ENCODE results near the gene ATF5. TPM values are rescaled to one million over a fixed set of nuclear protein-coding genes. Genes with fewer than 3 reads are reported as not detected.

The ATF5 gene
- total and polyA plus RNA-seq, 12 donors = 6.4 to 33.8 (median 9.9) TPM

GRCh38 chr19:49930483-49931011 is 1.5 kb downstream of the ATF5 start:
- DNase-seq = peak; percentile 49 to 59
- TF ChIP-seq, protein P1, sequence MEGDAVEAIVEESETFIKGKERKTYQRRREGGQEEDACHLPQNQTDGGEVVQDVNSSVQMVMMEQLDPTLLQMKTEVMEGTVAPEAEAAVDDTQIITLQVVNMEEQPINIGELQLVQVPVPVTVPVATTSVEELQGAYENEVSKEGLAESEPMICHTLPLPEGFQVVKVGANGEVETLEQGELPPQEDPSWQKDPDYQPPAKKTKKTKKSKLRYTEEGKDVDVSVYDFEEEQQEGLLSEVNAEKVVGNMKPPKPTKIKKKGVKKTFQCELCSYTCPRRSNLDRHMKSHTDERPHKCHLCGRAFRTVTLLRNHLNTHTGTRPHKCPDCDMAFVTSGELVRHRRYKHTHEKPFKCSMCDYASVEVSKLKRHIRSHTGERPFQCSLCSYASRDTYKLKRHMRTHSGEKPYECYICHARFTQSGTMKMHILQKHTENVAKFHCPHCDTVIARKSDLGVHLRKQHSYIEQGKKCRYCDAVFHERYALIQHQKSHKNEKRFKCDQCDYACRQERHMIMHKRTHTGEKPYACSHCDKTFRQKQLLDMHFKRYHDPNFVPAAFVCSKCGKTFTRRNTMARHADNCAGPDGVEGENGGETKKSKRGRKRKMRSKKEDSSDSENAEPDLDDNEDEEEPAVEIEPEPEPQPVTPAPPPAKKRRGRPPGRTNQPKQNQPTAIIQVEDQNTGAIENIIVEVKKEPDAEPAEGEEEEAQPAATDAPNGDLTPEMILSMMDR (IDR thresholded peaks at IDR 0.05) = no peak
- ATAC-seq = peak in 3 of 8 donors; percentile 5 to 23 (median 9)
- Histone ChIP-seq H3K9me3 (no peaks in the 10 kb centered on the region), H3K4me3 (peak overlapping the region in 9 of 10 donors; percentile 66 to 98 (median 93)), H3K27ac (peak overlapping the region in 9 of 10 donors; percentile 68 to 96 (median 95)), H3K4me1 (peaks cover 4 to 47% (median 21%) of the 10 kb centered on the region in 9 donors), H3K36me3 (peaks cover 0 to 39% (median 0%) of the 10 kb centered on the region in 9 donors), H3K27me3 (no peaks in the 10 kb centered on the region)
- intact Hi-C loops (cut with DNase I) = loop anchor here in 3 of 10 donors (2.0 to 10.0 kb wide), 3 partner anchors 54 to 204 kb away; partner anchors contain the start of genes AKT1S1 (in 1 of the 3) and TBC1D17 (in 1 of the 3)
- 51 to 61% methylated on average over 15 of the region's 15 CpGs for WGBS, 2 donors

GRCh38 chr19:49931293-49932040 is 2.5 kb downstream of the ATF5 start:
- no peak for DNase-seq
- H3K27ac ChIP-seq = peak overlapping the region in 2 of 10 donors; percentile 92 to 95

GRCh38 chr19:49932041-49932451 is 3.0 kb downstream of the ATF5 start:
- intact Hi-C loops (cut with DNase I) = loop anchor here in 2 of 10 donors (10.0 kb wide), 2 partner anchors 53 to 203 kb away; no protein-coding TSS in a partner anchor

More at GRCh38 chr19:49931293-49932040, 2.5 kb downstream of the ATF5 start:
- Histone ChIP-seq H3K36me3 (peaks cover 0 to 30% (median 0%) of the 10 kb centered on the region in 9 donors), H3K27me3 (no peaks in the 10 kb centered on the region), H3K4me1 (peaks cover 4 to 38% (median 21%) of the 10 kb centered on the region in 9 donors), H3K4me3 (no peak overlapping the region), H3K9me3 (no peaks in the 10 kb centered on the region)
- TF ChIP-seq, protein P1 (IDR thresholded peaks at IDR 0.05) = no peak
- no peak for ATAC-seq
- intact Hi-C loops (cut with DNase I) = loop anchor here in 3 of 10 donors (2.0 to 10.0 kb wide), 3 partner anchors 53 to 203 kb away; partner anchors contain the start of genes AKT1S1 (in 1 of the 3) and TBC1D17 (in 1 of the 3)
- WGBS, 2 donors = 96 to 97% methylated on average over 7 of the region's 7 CpGs

DNA sequence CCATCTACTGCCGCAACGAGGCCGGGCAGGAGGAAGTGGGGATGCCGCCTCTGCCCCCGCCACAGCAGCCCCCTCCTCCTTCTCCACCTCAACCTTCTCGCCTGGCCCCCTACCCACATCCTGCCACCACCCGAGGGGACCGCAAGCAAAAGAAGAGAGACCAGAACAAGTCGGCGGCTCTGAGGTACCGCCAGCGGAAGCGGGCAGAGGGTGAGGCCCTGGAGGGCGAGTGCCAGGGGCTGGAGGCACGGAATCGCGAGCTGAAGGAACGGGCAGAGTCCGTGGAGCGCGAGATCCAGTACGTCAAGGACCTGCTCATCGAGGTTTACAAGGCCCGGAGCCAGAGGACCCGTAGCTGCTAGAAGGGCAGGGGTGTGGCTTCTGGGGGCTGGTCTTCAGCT is 3.7 kb downstream of the ATF5 start:
- ATAC-seq (no peak), DNase-seq (no peak)
- 92 to 93% methylated on average over 21 to 25 of the region's 25 CpGs for WGBS, 2 donors
- H3K27me3 ChIP-seq = no peaks in the 10 kb centered on the region
- H3K4me3 ChIP-seq = no peak overlapping the region
- TF ChIP-seq, protein P1 (IDR thresholded peaks at IDR 0.05) = no peak
- H3K4me1 ChIP-seq = peaks cover 3 to 28% (median 12%) of the 10 kb centered on the region in 9 donors
- H3K36me3 ChIP-seq = peaks cover 0 to 17% (median 0%) of the 10 kb centered on the region in 9 donors
- no peaks in the 10 kb centered on the region for H3K9me3 ChIP-seq
- no peak overlapping the region for H3K27ac ChIP-seq
- intact Hi-C loops (cut with DNase I) = loop anchor here in 2 of 10 donors (10.0 kb wide), 2 partner anchors 52 to 202 kb away; no protein-coding TSS in a partner anchor

More at GRCh38 chr19:49932041-49932451, 3.0 kb downstream of the ATF5 start:
- no peaks in the 10 kb centered on the region for H3K27me3 ChIP-seq
- peaks cover 4 to 32% (median 16%) of the 10 kb centered on the region in 9 donors for H3K4me1 ChIP-seq
- no peak for DNase-seq
- no peak for ATAC-seq
- H3K4me3 ChIP-seq = no peak overlapping the region
- H3K36me3 ChIP-seq = peaks cover 0 to 24% (median 0%) of the 10 kb centered on the region in 9 donors
- 96 to 97% methylated on average over 5 of the region's 5 CpGs for WGBS, 2 donors
- H3K9me3 ChIP-seq = no peaks in the 10 kb centered on the region
- TF ChIP-seq, protein P1 (IDR thresholded peaks at IDR 0.05) = no peak
- H3K27ac ChIP-seq = no peak overlapping the region

Measured in heart right ventricle (tissue), 16 donors.